SK-N-SH treated with all-trans-retinoic acid at 6 μM for 48 hours (cell line): ENCODE results near the gene FARP1.

ENCODE experiments used
- ARNTL ChIP-seq: fragments of 450-650 bp; formaldehyde crosslinking; IDR thresholded peaks from 2 replicates; pipeline ENCODE4 v1.5.0; 2020; ENCODE audit warnings: low read depth, mild to moderate bottlenecking, moderate library complexity, borderline replicate concordance
- BACH2 ChIP-seq: fragments of 250-450 bp; sonication (Bioruptor Pico); IDR thresholded peaks from 2 replicates; pipeline ENCODE4 v1.9.0; 2021; ENCODE audit warnings: mild to moderate bottlenecking, borderline replicate concordance
- CREB5 ChIP-seq: fragments of 250-450 bp; sonication (Bioruptor Pico); IDR thresholded peaks from 2 replicates; pipeline ENCODE4 v1.5.1; 2020; ENCODE audit warnings: low read depth, mild to moderate bottlenecking, moderate library complexity
- CSDC2 ChIP-seq: fragments of 250-450 bp; sonication (Bioruptor Pico); IDR thresholded peaks from 2 replicates; pipeline ENCODE4 v1.5.0; 2020; ENCODE audit warnings: mild to moderate bottlenecking, moderate library complexity
- GLIS3 ChIP-seq: fragments of 250-450 bp; sonication (Bioruptor Pico); IDR thresholded peaks from 2 replicates; pipeline ENCODE4 v1.5.0; 2020; ENCODE audit warnings: mild to moderate bottlenecking, moderate library complexity
- PATZ1 ChIP-seq: fragments of 250-450 bp; sonication (Bioruptor Pico); IDR thresholded peaks from 2 replicates; pipeline ENCODE4 v1.8.0; 2020; ENCODE audit warnings: mild to moderate bottlenecking, moderate library complexity, borderline replicate concordance
- POU6F1 ChIP-seq: fragments of 250-450 bp; sonication (Bioruptor Pico); IDR thresholded peaks from 2 replicates; pipeline ENCODE4 v1.8.0; 2021; ENCODE audit warnings: low read depth, mild to moderate bottlenecking, moderate library complexity, borderline replicate concordance
- PPARA ChIP-seq: fragments of 250-450 bp; sonication (Bioruptor Pico); IDR thresholded peaks from 2 replicates; pipeline ENCODE4 v1.5.0; 2020; ENCODE audit warnings: mild to moderate bottlenecking, borderline replicate concordance
- TOX ChIP-seq: fragments of 250-450 bp; sonication (Bioruptor Pico); IDR thresholded peaks from 2 replicates; pipeline ENCODE4 v1.8.0; 2021; ENCODE audit warnings: mild to moderate bottlenecking, moderate library complexity, borderline replicate concordance
- ZC3H10 ChIP-seq: fragments of 250-450 bp; sonication (Bioruptor Pico); IDR thresholded peaks from 2 replicates; pipeline ENCODE4 v1.5.1; 2021; ENCODE audit warnings: mild to moderate bottlenecking, moderate library complexity
- ZFP30 ChIP-seq: fragments of 450-650 bp; formaldehyde crosslinking; IDR thresholded peaks from 2 replicates; pipeline ENCODE4 v1.5.0; 2022; ENCODE audit warnings: mild to moderate bottlenecking, moderate library complexity

GRCh38 chr13:98141509-98142379 is 1.1 kb upstream of the FARP1 start:
- TF ChIP-seq ZFP30 (CRISPR knock-in tag): no peak
- TF ChIP-seq GLIS3: no peak
- no peak for TF ChIP-seq CREB5 (CRISPR knock-in tag)
- TF ChIP-seq PATZ1 (CRISPR knock-in tag): no peak
- no peak for TF ChIP-seq ARNTL (CRISPR knock-in tag)
- no peak for TF ChIP-seq POU6F1
- no peak for TF ChIP-seq ZC3H10 (CRISPR knock-in tag)
- no peak for TF ChIP-seq BACH2 (CRISPR knock-in tag)
- no peak for TF ChIP-seq TOX
- no peak for TF ChIP-seq CSDC2 (CRISPR knock-in tag)
- no peak for TF ChIP-seq PPARA
